BLaER1 treated with 17β-estradiol and CSF1 and Interleukin-3, amounts not matched to agents 10 nM and 100 nM (cell line): ENCODE results near the gene CMTM6.

ENCODE experiments used
- H3K27ac ChIP-seq, 11 experiments: shearing (Covaris generic); formaldehyde crosslinking; 2 replicates each; pipeline ENCODE4 v1.8.1; 2022
- H3K27me3 ChIP-seq, 11 experiments: shearing (Covaris generic); formaldehyde crosslinking; 2 replicates each; pipeline ENCODE4 v1.8.1; 2022
- H3K36me3 ChIP-seq, 11 experiments: shearing (Covaris generic); formaldehyde crosslinking; 2 replicates each; pipeline ENCODE4 v1.8.1; 2022
- H3K4me1 ChIP-seq, 10 experiments: shearing (Covaris generic); formaldehyde crosslinking; 2 replicates each; pipeline ENCODE4 v1.8.1; 2022
- H3K4me2 ChIP-seq, 11 experiments: shearing (Covaris generic); formaldehyde crosslinking; 2 replicates each; pipeline ENCODE4 v1.8.1; 2022
- H3K4me3 ChIP-seq, 10 experiments: shearing (Covaris generic); formaldehyde crosslinking; 2 replicates each; pipeline ENCODE4 v1.8.1; 2022
- H3K9ac ChIP-seq, 11 experiments: shearing (Covaris generic); formaldehyde crosslinking; 2 replicates each; pipeline ENCODE4 v1.8.1; 2022
- H3K9me3 ChIP-seq, 11 experiments: shearing (Covaris generic); formaldehyde crosslinking; replicated peaks in 1 of 11; 2 replicates each; pipeline ENCODE4 v1.8.1; 2022
- H4K20me1 ChIP-seq, 11 experiments: shearing (Covaris generic); formaldehyde crosslinking; 2 replicates each; pipeline ENCODE4 v1.8.1; 2022
- Cebpa-rat ChIP-seq, 11 experiments: shearing (Covaris generic); IDR thresholded peaks; 2 replicates each; pipeline ENCODE4 v1.8.1; 2022

The CMTM6 gene

GRCh38 chr3:32453346-32453745 is 49.3 kb downstream of the CMTM6 start:
- Histone ChIP-seq H3K4me2 (peak overlapping the region in 6 of 11 experiments; percentile 77 to 90 (median 80); a peak in 6 of 22 replicates), H3K36me3 (peaks cover 60 to 89% (median 74%) of the 10 kb centered on the region in 11 experiments), H3K27ac (no peak overlapping the region; a peak in 1 of 22 replicates), H3K9ac (no peak overlapping the region), H3K4me3 (no peak overlapping the region), H4K20me1 (peaks cover 20 to 59% (median 31%) of the 10 kb centered on the region in 11 experiments; a peak in 18 of 22 replicates), H3K4me1 (peaks cover 53 to 89% (median 76%) of the 10 kb centered on the region in 10 experiments), H3K9me3 (no peaks in the 10 kb centered on the region), H3K27me3 (no peaks in the 10 kb centered on the region)
- TF ChIP-seq Cebpa-rat (IDR thresholded peaks at IDR 0.05): no peak

- H3K9ac ChIP-seq: no peak overlapping the region
- peaks cover 61 to 88% (median 80%) of the 10 kb centered on the region in 11 experiments for H3K36me3 ChIP-seq
- no peaks in the 10 kb centered on the region for H3K27me3 ChIP-seq
Measured at GRCh38 chr3:32452009-32452408, 50.6 kb downstream of the CMTM6 start.

GRCh38 chr3:32450992-32451659 is 51.5 kb downstream of the CMTM6 start:
- Histone ChIP-seq H3K36me3 (peaks cover 68 to 87% (median 80%) of the 10 kb centered on the region in 11 experiments), H3K4me2 (no peak overlapping the region), H3K9ac (no peak overlapping the region), H3K4me3 (no peak overlapping the region), H3K9me3 (peaks cover 0 to 8% (median 5%) of the 10 kb centered on the region in 11 experiments; a peak in 7 of 22 replicates), H3K27ac (peak overlapping the region in 2 of 11 experiments; percentile 18 to 24; a peak in 2 of 22 replicates), H3K4me1 (peaks cover 57 to 83% (median 69%) of the 10 kb centered on the region in 10 experiments), H3K27me3 (no peaks in the 10 kb centered on the region), H4K20me1 (peaks cover 13 to 52% (median 41%) of the 10 kb centered on the region in 11 experiments; a peak in 18 of 22 replicates)
- no peak for TF ChIP-seq Cebpa-rat (IDR thresholded peaks at IDR 0.05)

More at GRCh38 chr3:32452009-32452408, 50.6 kb downstream of the CMTM6 start:
- peaks cover 0 to 1% (median 0%) of the 10 kb centered on the region in 11 experiments; a peak in 1 of 22 replicates for H3K9me3 ChIP-seq
- no peak overlapping the region for H3K4me3 ChIP-seq
- peaks cover 54 to 85% (median 75%) of the 10 kb centered on the region in 10 experiments for H3K4me1 ChIP-seq
- H4K20me1 ChIP-seq: peaks cover 20 to 59% (median 40%) of the 10 kb centered on the region in 11 experiments; a peak in 18 of 22 replicates
- no peak for TF ChIP-seq Cebpa-rat (IDR thresholded peaks at IDR 0.05)
- peak overlapping the region in 1 of 11 experiments; percentile 1; a peak in 1 of 22 replicates for H3K4me2 ChIP-seq
- no peak overlapping the region; a peak in 1 of 22 replicates for H3K27ac ChIP-seq

GRCh38 chr3:32450426-32450825 is 52.2 kb downstream of the CMTM6 start:
- peaks cover 52 to 76% (median 62%) of the 10 kb centered on the region in 10 experiments for H3K4me1 ChIP-seq
- no peak for TF ChIP-seq Cebpa-rat (IDR thresholded peaks at IDR 0.05)
- peaks cover 0 to 13% (median 8%) of the 10 kb centered on the region in 11 experiments; a peak in 18 of 22 replicates for H3K9me3 ChIP-seq
- H4K20me1 ChIP-seq: peaks cover 13 to 51% (median 38%) of the 10 kb centered on the region in 11 experiments; a peak in 18 of 22 replicates
- no peak overlapping the region for H3K27ac ChIP-seq
- peaks cover 73 to 94% (median 86%) of the 10 kb centered on the region in 11 experiments for H3K36me3 ChIP-seq
- H3K27me3 ChIP-seq: no peaks in the 10 kb centered on the region
- no peak overlapping the region for H3K4me3 ChIP-seq
- H3K4me2 ChIP-seq: peak overlapping the region in 6 of 11 experiments; percentile 24 to 75 (median 44); a peak in 9 of 22 replicates
- 0 out of 22 replicates have a peak overlapping the region, but pooled peaks of 1 of the 11 experiments have one; percentile 1 for H3K9ac ChIP-seq

GRCh38 chr3:32449691-32450090 is 53.0 kb downstream of the CMTM6 start:
- peaks cover 6 to 57% (median 31%) of the 10 kb centered on the region in 11 experiments; a peak in 16 of 22 replicates for H4K20me1 ChIP-seq
- H3K9ac ChIP-seq: no peak overlapping the region
- no peak overlapping the region; a peak in 1 of 22 replicates for H3K27ac ChIP-seq

GRCh38 chr3:32448686-32449474 is 53.8 kb downstream of the CMTM6 start:
- H3K36me3 ChIP-seq: peaks cover 80 to 100% (median 85%) of the 10 kb centered on the region in 11 experiments
- peaks cover 0 to 27% (median 17%) of the 10 kb centered on the region in 11 experiments; a peak in 18 of 22 replicates for H3K9me3 ChIP-seq
- no peak for TF ChIP-seq Cebpa-rat (IDR thresholded peaks at IDR 0.05)
- peak overlapping the region; percentile 24 to 75 (median 60) for H3K4me2 ChIP-seq
- H4K20me1 ChIP-seq: peaks cover 1 to 60% (median 29%) of the 10 kb centered on the region in 11 experiments; a peak in 16 of 22 replicates
- H3K27me3 ChIP-seq: no peaks in the 10 kb centered on the region
- no peak overlapping the region for H3K4me3 ChIP-seq
- peaks cover 36 to 60% (median 48%) of the 10 kb centered on the region in 10 experiments for H3K4me1 ChIP-seq
- H3K27ac ChIP-seq: peak overlapping the region in 2 of 11 experiments; percentile 7 to 17; a peak in 1 of 22 replicates
- H3K9ac ChIP-seq: no peak overlapping the region

More at GRCh38 chr3:32449691-32450090, 53.0 kb downstream of the CMTM6 start:
- peak overlapping the region in 10 of 11 experiments; percentile 24 to 75 (median 55); a peak in 18 of 22 replicates for H3K4me2 ChIP-seq
- peaks cover 80 to 100% (median 86%) of the 10 kb centered on the region in 11 experiments for H3K36me3 ChIP-seq
- no peaks in the 10 kb centered on the region for H3K27me3 ChIP-seq
- H3K9me3 ChIP-seq: peaks cover 0 to 20% (median 14%) of the 10 kb centered on the region in 11 experiments; a peak in 18 of 22 replicates
- no peak overlapping the region for H3K4me3 ChIP-seq
- H3K4me1 ChIP-seq: peaks cover 44 to 68% (median 55%) of the 10 kb centered on the region in 10 experiments
- TF ChIP-seq Cebpa-rat (IDR thresholded peaks at IDR 0.05): no peak

GRCh38 chr3:32447865-32448400 is 54.7 kb downstream of the CMTM6 start:
- H3K4me2 ChIP-seq: peak overlapping the region; percentile 24 to 75 (median 60)
- H3K9me3 ChIP-seq: peaks cover 0 to 27% (median 17%) of the 10 kb centered on the region in 11 experiments; a peak in 18 of 22 replicates
- no peak overlapping the region for H3K4me3 ChIP-seq
- H3K4me1 ChIP-seq: peaks cover 40 to 56% (median 49%) of the 10 kb centered on the region in 10 experiments
- peak overlapping the region in 5 of 11 experiments; percentile 8 to 46 (median 17); a peak in 9 of 22 replicates for H3K27ac ChIP-seq
- TF ChIP-seq Cebpa-rat (IDR thresholded peaks at IDR 0.05): no peak
- H3K27me3 ChIP-seq: no peaks in the 10 kb centered on the region
- H3K36me3 ChIP-seq: peaks cover 79 to 100% (median 84%) of the 10 kb centered on the region in 11 experiments
- 0 out of 22 replicates have a peak overlapping the region, but pooled peaks of 1 of the 11 experiments have one; percentile 15 for H3K9ac ChIP-seq
- H4K20me1 ChIP-seq: peaks cover 0 to 70% (median 29%) of the 10 kb centered on the region in 11 experiments; a peak in 16 of 22 replicates

GRCh38 chr3:32443478-32443877 is 59.2 kb downstream of the CMTM6 start:
- H3K4me2 ChIP-seq: peak overlapping the region in 6 of 11 experiments; percentile 23 to 62 (median 52); a peak in 12 of 22 replicates
- H3K4me3 ChIP-seq: no peak overlapping the region
- no peaks in the 10 kb centered on the region for H3K27me3 ChIP-seq
- peaks cover 4 to 91% (median 22%) of the 10 kb centered on the region in 11 experiments; a peak in 16 of 22 replicates for H4K20me1 ChIP-seq
- peaks cover 45 to 73% (median 53%) of the 10 kb centered on the region in 10 experiments for H3K4me1 ChIP-seq
- H3K27ac ChIP-seq: peak overlapping the region in 4 of 11 experiments; percentile 6 to 53 (median 26); a peak in 5 of 22 replicates
- no peak for TF ChIP-seq Cebpa-rat (IDR thresholded peaks at IDR 0.05)
- H3K36me3 ChIP-seq: peaks cover 49 to 88% (median 59%) of the 10 kb centered on the region in 11 experiments
- H3K9me3 ChIP-seq: peaks cover 0 to 28% (median 17%) of the 10 kb centered on the region in 11 experiments; a peak in 18 of 22 replicates
- no peak overlapping the region for H3K9ac ChIP-seq
